HG03280 (cell line): ENCODE data around the gene PTPRG.
"Not testable (repeated sequence)": the region's sequence is repeated elsewhere in the genome, so short reads cannot be mapped to it uniquely, and the experiment has no call there.

Source experiments
- ATAC-seq: cut with Tn5 transposase; IDR thresholded peaks from one replicate; pipeline ENCODE4 v1.9.1; 2021; ENCODE audit warnings: mild to moderate bottlenecking, moderate library complexity; ENCODE audit not compliant: unreplicated experiment

Gene PTPRG

GRCh38 chr3:61716693-61717092 is 155.3 kb downstream of the PTPRG start:
- not testable (repeated sequence) for ATAC-seq

- no peak for ATAC-seq
Observed at GRCh38 chr3:61718565-61718964, 157.2 kb downstream of the PTPRG start.

- no peak for ATAC-seq
Observed at GRCh38 chr3:61719278-61719977, 158.1 kb downstream of the PTPRG start.

GRCh38 chr3:61723038-61723437 is 161.7 kb downstream of the PTPRG start:
- no peak for ATAC-seq

GRCh38 chr3:61724183-61724582 is 162.8 kb downstream of the PTPRG start:
- ATAC-seq = no peak

GRCh38 chr3:61724801-61725200 is 163.4 kb downstream of the PTPRG start:
- ATAC-seq = no peak

- no peak for ATAC-seq
Observed at GRCh38 chr3:61725851-61726333, 164.5 kb downstream of the PTPRG start.

GRCh38 chr3:61727435-61727834 is 166.1 kb downstream of the PTPRG start:
- ATAC-seq = no peak

GRCh38 chr3:61729038-61729634 is 167.8 kb downstream of the PTPRG start:
- no peak for ATAC-seq

- no peak for ATAC-seq
Observed at GRCh38 chr3:61730056-61730455, 168.7 kb downstream of the PTPRG start.

- no peak for ATAC-seq
Observed at GRCh38 chr3:61730577-61731231, 169.3 kb downstream of the PTPRG start.

GRCh38 chr3:61733000-61733399 is 171.6 kb downstream of the PTPRG start:
- no peak for ATAC-seq

- no peak for ATAC-seq
Observed at GRCh38 chr3:61733876-61734275, 172.5 kb downstream of the PTPRG start.

GRCh38 chr3:61734749-61735686 is 173.6 kb downstream of the PTPRG start:
- ATAC-seq = no peak

GRCh38 chr3:61736506-61736905 is 175.1 kb downstream of the PTPRG start:
- no peak for ATAC-seq

- ATAC-seq = no peak
Observed at GRCh38 chr3:61739640-61740039, 178.3 kb downstream of the PTPRG start.

GRCh38 chr3:61740494-61740893 is 179.1 kb downstream of the PTPRG start:
- no peak for ATAC-seq

- ATAC-seq = no peak
Observed at GRCh38 chr3:61741551-61741950, 180.2 kb downstream of the PTPRG start.

GRCh38 chr3:61742006-61742405 is 180.6 kb downstream of the PTPRG start:
- no peak for ATAC-seq

- no peak for ATAC-seq
Observed at GRCh38 chr3:61743067-61743466, 181.7 kb downstream of the PTPRG start.

- no peak for ATAC-seq
Observed at GRCh38 chr3:61743686-61744242, 182.4 kb downstream of the PTPRG start.
